HG03520 (cell line): ENCODE measurements around the gene DCXR.
A peak's percentile ranks its signal among the peaks of the same experiment; 100 is the strongest.

Source experiments
- ATAC-seq: cut with Tn5 transposase; IDR thresholded peaks from one replicate; pipeline ENCODE4 v1.9.1; 2021; ENCODE audit warnings: mild to moderate bottlenecking, moderate library complexity; ENCODE audit not compliant: unreplicated experiment

The DCXR gene

DNA sequence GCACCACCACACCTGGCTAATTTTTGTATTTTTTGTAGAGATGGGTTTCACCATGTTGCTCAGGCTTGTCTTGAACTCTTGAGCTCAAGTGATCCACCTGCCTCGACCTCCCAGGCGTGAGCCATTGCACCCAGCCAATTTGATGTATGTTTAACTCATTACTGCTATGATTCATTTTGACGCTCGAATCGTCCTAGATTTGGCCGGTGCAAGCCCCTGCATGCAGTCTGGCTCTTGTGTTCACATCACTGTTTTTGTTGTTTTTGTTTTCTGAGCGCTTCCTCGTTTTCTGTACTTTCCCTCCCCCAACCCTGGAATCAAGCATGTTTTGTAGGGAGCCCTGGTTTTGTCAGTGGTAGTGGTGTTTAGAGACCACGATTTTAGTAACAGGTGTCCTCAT is 35.9 kb upstream of the DCXR start:
- no peak for ATAC-seq

DNA sequence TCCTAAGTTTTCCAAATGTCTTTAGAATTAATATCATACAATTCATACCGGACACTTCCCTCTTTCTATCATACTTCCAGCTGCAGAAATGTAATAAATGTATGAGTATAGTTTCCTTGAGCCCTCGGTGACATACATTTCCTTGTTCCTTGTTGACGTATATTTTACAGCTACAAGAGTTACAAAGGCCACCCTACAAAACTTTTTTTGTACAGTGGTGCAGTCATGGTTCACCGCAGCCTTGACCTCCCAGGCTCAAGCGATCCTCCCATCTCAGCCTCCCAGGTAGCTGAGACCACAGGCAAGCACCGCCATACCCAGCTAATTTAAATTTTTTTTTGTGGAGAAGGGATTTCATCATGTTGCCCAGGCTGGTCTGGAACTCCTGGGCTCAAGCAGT is 35.3 kb upstream of the DCXR start:
- no peak for ATAC-seq

DNA sequence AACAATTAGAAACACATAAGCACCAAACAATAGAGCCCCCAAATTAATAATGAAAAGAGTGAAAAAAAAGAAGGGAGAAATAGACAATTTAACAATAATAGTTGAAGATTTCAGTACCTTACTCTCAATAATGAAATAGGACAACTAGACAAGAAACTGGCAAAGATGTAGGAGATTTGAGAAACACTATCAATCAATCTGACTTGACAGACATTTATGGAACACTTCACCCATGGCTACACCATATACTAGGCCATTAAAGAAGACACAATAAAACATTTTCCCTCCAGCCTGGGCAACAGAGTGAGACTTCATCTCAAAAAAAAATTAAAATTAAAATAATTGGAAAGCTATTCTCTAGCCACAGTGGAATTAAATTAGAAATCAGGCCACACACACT is 33.1 kb upstream of the DCXR start:
- ATAC-seq: no peak

GRCh38 chr17:82065638-82066303 is 28.3 kb upstream of the DCXR start, which contains the start of gene DUS1L:
Gene DUS1L (minus strand): TSS chr17:82065804. CDS start chr17:82065059, 745 bp downstream.
- peak; percentile 62 for ATAC-seq

- ATAC-seq: peak; percentile 31
Observed at GRCh38 chr17:82065193-82065637, 27.7 kb upstream of the DCXR start.

DNA sequence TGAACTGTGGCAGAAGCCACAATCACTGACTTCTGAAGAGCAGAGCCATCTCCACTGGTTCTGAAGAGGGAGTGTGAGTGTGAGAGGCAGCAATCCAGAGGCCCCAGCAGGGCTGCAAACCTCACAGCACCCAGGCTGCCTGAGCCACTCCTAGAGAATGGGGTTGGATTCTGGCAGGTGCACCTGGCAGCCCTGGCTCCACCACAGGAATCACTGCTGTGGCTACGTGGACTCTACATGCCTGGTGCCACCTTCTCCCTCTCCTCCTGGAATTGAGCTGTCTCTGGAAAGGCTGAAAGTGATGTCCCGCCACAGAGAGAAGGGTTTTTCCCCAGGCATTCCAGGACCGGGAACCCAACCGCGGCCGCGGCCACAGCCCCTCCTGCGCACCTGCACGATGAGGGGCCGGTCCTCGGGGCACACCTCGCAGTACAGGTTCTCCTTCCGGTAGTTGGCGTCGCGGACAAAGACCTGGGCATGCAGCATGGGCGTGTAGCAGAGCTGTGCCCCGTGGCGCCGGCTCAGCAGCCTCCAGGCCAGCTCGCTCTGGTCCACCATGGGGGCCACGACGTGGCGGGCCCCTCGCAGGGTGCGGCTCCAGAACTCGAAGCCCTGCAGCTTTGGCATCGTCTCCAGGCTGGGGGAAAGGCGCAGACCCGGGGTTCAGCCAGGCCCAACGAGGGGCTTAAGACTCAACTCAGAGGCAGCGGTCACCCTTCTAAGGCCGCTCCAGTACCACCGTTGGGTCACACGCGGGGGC is 27.1 kb upstream of the DCXR start:
- no peak for ATAC-seq

- ATAC-seq: no peak
Observed at GRCh38 chr17:82063424-82064415, 26.2 kb upstream of the DCXR start.

DNA sequence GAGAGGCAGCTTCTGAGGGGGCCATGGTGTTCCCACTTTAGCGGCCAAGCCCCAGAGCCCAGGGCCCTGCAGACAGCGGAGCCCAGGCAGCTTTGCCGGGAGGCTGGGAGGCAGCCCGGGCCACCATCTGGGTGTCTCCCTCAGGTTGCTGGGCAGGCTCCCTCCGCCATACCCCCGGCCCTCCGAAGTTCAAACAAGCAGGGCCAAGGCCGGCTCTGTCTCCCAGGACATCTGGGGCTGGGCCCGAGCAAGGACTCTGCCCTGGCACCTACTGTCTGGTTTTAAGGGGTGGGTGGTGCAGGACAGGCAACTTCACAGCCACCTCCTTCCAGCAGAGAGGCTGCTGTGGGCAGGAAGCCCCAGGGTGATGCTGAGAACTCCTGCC is 25.5 kb upstream of the DCXR start:
- no peak for ATAC-seq

- ATAC-seq: no peak
Observed at GRCh38 chr17:82062076-82062983, 24.8 kb upstream of the DCXR start.

- ATAC-seq: no peak
Observed at GRCh38 chr17:82061047-82061925, 23.8 kb upstream of the DCXR start.

- no peak for ATAC-seq
Observed at GRCh38 chr17:82060614-82061013, 23.1 kb upstream of the DCXR start.

DNA sequence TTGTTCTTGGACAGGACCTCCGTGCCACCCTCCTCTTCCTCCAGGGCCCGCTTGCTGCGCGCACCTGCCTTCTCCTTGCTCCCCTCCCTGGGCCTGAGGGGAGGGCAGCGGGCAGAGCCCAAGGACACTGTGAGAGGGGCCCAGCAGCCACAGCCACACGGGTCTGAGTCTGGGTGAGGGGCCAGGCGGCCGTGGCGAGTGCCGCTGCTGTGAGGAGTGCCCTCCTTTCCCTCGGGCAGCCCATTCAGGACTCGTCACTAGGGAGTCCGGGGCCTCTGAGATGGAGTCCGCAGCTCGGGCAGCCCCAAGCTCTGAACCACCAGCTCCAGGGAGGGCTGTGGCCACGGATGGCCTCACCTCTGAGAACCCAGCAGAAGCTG is 22.5 kb upstream of the DCXR start:
- no peak for ATAC-seq

DNA sequence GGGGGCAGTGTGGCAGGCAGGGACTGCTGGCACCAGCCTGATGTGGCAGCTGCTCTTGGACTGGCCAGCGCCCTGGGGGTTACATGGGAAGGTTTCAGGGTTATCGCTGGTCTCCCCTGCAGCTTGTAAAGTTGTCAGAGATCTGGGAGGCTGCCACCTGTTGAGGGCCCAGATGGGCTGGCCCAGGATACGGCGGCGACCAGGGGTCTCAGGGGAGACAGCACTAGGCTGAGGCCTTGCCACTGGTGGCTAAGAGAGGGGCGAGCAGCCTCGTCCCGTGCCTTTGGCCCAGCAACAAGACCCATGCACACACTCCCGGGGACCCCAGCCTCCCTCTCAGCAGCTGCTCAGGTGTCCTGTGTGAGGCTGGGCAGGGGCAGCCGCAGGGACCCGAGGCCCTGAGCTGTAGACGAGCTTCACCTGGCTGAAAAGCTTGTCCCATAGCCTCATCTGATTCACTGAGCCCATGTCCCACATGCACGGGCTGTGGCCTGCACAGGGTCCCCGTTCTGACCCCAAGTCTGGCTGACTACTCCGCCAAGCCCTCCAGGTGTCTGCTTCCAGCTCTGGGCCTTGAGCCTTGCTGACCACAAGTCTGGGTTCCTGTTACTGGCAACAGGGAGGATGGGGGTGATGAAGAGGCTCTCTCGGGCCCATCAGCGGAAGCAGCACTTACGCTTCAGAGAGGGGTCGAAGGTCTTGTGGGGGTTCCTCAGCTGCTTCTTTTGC is 21.9 kb upstream of the DCXR start:
- no peak for ATAC-seq

DNA sequence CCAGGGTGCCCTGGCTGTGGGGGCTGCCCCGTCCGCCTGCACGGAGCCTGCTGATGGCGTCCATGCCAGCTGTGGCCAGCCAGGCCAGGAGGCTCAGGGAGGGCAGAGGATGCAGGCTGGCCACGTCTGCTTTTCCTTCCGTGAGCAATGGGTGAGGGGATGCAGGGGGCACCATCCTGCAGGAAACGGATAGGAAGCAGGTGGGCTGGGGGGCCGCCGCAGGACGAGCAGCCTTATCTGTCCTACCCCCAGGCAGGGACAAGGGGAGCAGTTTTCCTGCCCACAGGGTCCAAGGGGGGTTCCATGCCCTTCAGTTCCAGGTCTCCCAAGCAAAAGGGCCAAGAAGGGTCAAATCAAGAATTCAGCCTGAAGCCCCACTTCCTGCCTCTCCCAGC is 21.4 kb upstream of the DCXR start:
- no peak for ATAC-seq

- ATAC-seq: no peak
Observed at GRCh38 chr17:82058230-82058854, 20.8 kb upstream of the DCXR start.

- ATAC-seq: no peak
Observed at GRCh38 chr17:82056729-82057621, 19.5 kb upstream of the DCXR start.
